Measurements from ENCODE around the gene LHX8. TPM values are rescaled to one million over a fixed set of nuclear protein-coding genes. Genes with fewer than 3 reads are reported as not detected.

LHX8 gene
- total RNA-seq, 1 donor from 2014 or later: not detected

DNA sequence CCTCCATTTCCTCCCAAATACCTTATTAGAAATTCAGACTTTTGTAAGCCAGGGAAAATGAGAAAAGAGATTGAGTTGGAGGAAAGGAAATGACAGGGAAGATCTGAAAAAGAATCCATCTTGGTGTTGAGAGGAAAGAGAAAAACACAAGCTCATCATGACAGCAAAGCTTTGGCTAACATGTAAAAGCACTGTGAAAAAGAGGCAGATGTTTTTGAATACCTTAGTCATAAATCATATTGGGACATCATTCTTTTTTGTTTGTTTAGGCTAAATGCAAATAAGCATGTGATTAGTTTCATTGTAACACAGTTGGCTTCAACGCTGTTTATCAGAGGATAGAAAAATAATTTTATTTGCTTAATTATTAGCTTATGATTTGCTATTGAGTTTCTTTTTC is 64.6 kb downstream of the LHX8 start:
- intact Hi-C loops (cut with micrococcal nuclease): no loop called here

DNA sequence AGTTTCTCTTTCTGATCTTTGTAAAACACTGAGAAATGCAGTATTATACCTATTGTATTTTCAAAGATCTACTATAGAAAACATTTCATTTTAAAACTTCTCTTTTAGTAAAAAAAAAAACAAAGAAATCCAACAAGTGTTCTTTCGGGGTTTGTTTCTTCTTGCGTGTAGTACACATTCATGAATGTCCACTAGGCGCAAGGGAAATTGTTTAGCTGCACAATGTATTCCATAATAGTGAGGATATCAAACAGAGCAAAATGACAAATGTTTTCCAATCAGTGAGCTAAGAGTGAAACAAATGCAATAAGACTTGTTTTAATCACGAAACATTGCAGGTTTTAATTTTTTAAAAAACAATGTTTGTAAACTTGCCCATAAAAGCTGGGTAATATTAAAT is 68.6 kb downstream of the LHX8 start:
- intact Hi-C loops (cut with micrococcal nuclease): no loop called here

GRCh38 chr1:75203415-75204277 is 69.5 kb downstream of the LHX8 start:
- intact Hi-C loops (cut with micrococcal nuclease): no loop called here

DNA sequence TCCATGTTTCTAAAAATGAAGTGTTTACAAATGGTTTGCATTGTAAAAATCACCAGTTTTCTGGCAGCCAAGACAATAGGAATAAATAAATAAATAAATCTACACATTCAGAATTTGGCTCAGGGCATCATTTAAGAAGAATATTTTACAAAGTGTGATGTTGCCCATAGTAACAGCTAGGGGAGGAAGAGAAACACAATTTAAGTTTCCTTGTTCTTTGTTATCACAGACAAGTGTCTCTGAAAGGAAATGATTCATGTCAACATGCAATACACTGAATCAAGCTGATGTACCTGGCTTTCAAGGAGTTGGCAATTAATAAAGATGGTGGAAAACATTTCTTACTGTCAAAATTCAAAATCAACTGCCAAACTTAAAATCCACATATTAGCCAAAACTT is 74.7 kb downstream of the LHX8 start:
- intact Hi-C loops (cut with micrococcal nuclease): no loop called here

All from T-helper 2 cell treated with Interferon-gamma antibody and Interleukin-4, amounts not matched to agents 100 ng/mL and 5 ng/mL, for 36 hours (primary cell).